ENCODE data around the gene CDH6. TPM values are rescaled to one million over a fixed set of nuclear protein-coding genes. Genes with fewer than 3 reads are reported as not detected.

CDH6 gene
- total RNA-seq, 2 donors from 2014 or later = 1.1 to 2.2 TPM

DNA sequence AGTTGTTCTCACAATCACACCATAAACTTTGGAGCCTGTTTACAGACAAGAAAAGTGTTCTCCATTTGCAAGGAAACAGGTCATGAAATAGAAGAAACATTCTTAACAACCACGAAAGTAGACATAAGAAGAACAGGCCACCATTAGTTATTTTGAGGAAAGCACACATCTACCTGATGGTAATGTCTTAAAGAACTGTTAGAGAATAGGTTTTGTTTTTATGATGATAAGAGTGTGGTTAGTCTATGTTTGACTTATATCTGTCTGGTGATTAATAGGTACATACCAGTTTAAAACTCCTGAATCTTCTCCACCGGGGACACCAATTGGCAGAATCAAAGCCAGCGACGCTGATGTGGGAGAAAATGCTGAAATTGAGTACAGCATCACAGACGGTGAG lies 108.3 kb downstream of the CDH6 start:
- H3K36me3 ChIP-seq = no peaks in the 10 kb centered on the region
- no peak overlapping the region for H3K27ac ChIP-seq
- TF ChIP-seq, protein P1, sequence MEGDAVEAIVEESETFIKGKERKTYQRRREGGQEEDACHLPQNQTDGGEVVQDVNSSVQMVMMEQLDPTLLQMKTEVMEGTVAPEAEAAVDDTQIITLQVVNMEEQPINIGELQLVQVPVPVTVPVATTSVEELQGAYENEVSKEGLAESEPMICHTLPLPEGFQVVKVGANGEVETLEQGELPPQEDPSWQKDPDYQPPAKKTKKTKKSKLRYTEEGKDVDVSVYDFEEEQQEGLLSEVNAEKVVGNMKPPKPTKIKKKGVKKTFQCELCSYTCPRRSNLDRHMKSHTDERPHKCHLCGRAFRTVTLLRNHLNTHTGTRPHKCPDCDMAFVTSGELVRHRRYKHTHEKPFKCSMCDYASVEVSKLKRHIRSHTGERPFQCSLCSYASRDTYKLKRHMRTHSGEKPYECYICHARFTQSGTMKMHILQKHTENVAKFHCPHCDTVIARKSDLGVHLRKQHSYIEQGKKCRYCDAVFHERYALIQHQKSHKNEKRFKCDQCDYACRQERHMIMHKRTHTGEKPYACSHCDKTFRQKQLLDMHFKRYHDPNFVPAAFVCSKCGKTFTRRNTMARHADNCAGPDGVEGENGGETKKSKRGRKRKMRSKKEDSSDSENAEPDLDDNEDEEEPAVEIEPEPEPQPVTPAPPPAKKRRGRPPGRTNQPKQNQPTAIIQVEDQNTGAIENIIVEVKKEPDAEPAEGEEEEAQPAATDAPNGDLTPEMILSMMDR (IDR thresholded peaks at IDR 0.05) = no peak
- no peak for DNase-seq (ENCODE audit: low spot score)
- H3K4me1 ChIP-seq = no peaks in the 10 kb centered on the region
- H3K4me3 ChIP-seq = no peak overlapping the region
- no peaks in the 10 kb centered on the region for H3K27me3 ChIP-seq
- no peaks in the 10 kb centered on the region for H3K9me3 ChIP-seq

DNA sequence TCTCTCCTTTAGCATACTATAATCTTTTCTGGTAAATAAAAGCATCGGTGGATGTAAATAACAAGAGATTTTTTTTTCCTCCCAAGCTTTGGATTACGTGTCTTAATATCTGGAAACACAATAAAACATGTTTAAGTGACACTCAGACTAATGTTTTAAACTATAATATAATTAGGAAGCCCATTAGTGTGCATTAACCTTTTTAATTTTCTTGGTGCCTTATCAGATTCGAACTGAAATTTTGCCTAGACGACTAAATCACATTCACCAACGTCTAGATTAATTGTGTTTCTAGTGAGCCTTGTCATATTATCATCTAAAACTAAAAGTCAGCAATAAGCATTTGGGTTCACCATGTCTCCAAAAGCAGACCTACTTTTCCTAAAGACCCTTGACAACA lies 110.2 kb downstream of the CDH6 start:
- Histone ChIP-seq H3K27ac (no peak overlapping the region), H3K9me3 (no peaks in the 10 kb centered on the region), H3K4me3 (no peak overlapping the region), H3K36me3 (no peaks in the 10 kb centered on the region), H3K4me1 (no peaks in the 10 kb centered on the region), H3K27me3 (no peaks in the 10 kb centered on the region)
- TF ChIP-seq, protein P1 (IDR thresholded peaks at IDR 0.05) = no peak
- no peak for DNase-seq (ENCODE audit: low spot score)

DNA sequence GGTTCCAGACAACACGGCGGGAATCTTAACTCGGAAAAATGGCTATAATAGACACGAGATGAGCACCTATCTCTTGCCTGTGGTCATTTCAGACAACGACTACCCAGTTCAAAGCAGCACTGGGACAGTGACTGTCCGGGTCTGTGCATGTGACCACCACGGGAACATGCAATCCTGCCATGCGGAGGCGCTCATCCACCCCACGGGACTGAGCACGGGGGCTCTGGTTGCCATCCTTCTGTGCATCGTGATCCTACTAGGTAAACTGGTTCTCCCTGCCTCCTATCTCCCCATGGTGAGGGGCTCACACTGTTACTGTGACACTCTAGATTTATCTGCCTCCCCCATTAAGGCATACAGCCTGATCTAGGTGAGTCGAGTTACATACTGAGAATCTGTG lies 124.2 kb downstream of the CDH6 start:
- TF ChIP-seq, protein P1 (IDR thresholded peaks at IDR 0.05) = no peak
- DNase-seq (ENCODE audit: low spot score) = no peak

DNA sequence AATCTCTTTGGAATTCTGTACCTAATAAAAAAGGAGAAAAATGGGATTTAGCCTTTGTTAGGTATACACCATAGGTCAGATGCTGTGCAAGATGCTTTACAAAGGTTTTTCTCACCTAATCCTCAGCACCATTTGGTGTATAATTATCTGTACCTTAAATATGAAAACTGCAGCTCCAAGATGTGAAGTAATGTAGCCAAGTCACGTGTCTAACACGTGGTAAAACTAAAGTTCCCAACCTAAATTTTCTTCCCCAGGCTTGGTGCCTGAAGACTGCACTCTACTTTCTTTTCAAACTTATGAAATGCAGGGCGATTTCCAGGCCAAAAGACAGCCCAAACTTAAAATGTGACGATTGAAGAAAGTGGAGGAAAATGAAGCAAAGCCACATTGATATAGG lies 125.8 kb downstream of the CDH6 start:
- no peak for DNase-seq (ENCODE audit: low spot score)
- Histone ChIP-seq H3K27ac (no peak overlapping the region), H3K36me3 (no peaks in the 10 kb centered on the region), H3K27me3 (no peaks in the 10 kb centered on the region), H3K9me3 (no peaks in the 10 kb centered on the region), H3K4me3 (no peak overlapping the region), H3K4me1 (no peaks in the 10 kb centered on the region)
- TF ChIP-seq, protein P1 (IDR thresholded peaks at IDR 0.05) = no peak

More for the DNA sequence above, 124.2 kb downstream of the CDH6 start:
- H3K9me3 ChIP-seq = no peaks in the 10 kb centered on the region
- H3K27me3 ChIP-seq = no peaks in the 10 kb centered on the region
- no peaks in the 10 kb centered on the region for H3K4me1 ChIP-seq
- H3K27ac ChIP-seq = no peak overlapping the region
- H3K4me3 ChIP-seq = no peak overlapping the region
- H3K36me3 ChIP-seq = no peaks in the 10 kb centered on the region

GRCh38 chr5:31322946-31323345 lies 129.5 kb downstream of the CDH6 start:
- Histone ChIP-seq H3K36me3 (no peaks in the 10 kb centered on the region), H3K4me3 (no peak overlapping the region), H3K27ac (no peak overlapping the region), H3K27me3 (no peaks in the 10 kb centered on the region), H3K4me1 (no peaks in the 10 kb centered on the region), H3K9me3 (no peaks in the 10 kb centered on the region)
- TF ChIP-seq, protein P1 (IDR thresholded peaks at IDR 0.05) = no peak
- no peak for DNase-seq (ENCODE audit: low spot score)

DNA sequence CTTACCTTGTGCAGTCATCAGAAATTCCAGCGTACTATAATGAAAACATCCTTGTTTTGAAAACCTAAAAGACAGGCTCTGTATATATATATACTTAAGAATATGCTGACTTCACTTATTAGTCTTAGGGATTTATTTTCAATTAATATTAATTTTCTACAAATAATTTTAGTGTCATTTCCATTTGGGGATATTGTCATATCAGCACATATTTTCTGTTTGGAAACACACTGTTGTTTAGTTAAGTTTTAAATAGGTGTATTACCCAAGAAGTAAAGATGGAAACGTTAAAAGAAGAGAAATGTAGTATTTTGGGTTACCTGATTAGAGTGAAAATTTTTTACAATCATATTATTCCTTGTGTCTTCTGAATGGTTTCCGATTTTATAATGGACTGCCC lies 131.4 kb downstream of the CDH6 start:
- H3K27ac ChIP-seq = no peak overlapping the region
- H3K4me1 ChIP-seq = no peaks in the 10 kb centered on the region
- no peak for DNase-seq (ENCODE audit: low spot score)
- no peaks in the 10 kb centered on the region for H3K36me3 ChIP-seq
- no peak overlapping the region for H3K4me3 ChIP-seq
- TF ChIP-seq, protein P1 (IDR thresholded peaks at IDR 0.05) = no peak
- no peaks in the 10 kb centered on the region for H3K27me3 ChIP-seq
- no peaks in the 10 kb centered on the region for H3K9me3 ChIP-seq

Measured in right atrium auricular region (tissue), 2 donors.